ENCODE data around the gene FRAS1. TPM values are rescaled to one million over a fixed set of nuclear protein-coding genes. Genes with fewer than 3 reads are reported as not detected.
"Not testable (repeated sequence)": the region's sequence is repeated elsewhere in the genome, so short reads cannot be mapped to it uniquely, and the experiment has no call there.

Gene FRAS1, protein sequence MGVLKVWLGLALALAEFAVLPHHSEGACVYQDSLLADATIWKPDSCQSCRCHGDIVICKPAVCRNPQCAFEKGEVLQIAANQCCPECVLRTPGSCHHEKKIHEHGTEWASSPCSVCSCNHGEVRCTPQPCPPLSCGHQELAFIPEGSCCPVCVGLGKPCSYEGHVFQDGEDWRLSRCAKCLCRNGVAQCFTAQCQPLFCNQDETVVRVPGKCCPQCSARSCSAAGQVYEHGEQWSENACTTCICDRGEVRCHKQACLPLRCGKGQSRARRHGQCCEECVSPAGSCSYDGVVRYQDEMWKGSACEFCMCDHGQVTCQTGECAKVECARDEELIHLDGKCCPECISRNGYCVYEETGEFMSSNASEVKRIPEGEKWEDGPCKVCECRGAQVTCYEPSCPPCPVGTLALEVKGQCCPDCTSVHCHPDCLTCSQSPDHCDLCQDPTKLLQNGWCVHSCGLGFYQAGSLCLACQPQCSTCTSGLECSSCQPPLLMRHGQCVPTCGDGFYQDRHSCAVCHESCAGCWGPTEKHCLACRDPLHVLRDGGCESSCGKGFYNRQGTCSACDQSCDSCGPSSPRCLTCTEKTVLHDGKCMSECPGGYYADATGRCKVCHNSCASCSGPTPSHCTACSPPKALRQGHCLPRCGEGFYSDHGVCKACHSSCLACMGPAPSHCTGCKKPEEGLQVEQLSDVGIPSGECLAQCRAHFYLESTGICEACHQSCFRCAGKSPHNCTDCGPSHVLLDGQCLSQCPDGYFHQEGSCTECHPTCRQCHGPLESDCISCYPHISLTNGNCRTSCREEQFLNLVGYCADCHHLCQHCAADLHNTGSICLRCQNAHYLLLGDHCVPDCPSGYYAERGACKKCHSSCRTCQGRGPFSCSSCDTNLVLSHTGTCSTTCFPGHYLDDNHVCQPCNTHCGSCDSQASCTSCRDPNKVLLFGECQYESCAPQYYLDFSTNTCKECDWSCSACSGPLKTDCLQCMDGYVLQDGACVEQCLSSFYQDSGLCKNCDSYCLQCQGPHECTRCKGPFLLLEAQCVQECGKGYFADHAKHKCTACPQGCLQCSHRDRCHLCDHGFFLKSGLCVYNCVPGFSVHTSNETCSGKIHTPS (N-terminal part only)
- total RNA-seq = under 1 TPM in 3 of 5 donors, not detected in 2; 0.23 to 0.39 (median 0.32) TPM
- 0.17 TPM for total RNA-seq (2013)
- 0 to 0.15 (median 0.05) reads per million in 29 experiments for total RNA-seq

DNA sequence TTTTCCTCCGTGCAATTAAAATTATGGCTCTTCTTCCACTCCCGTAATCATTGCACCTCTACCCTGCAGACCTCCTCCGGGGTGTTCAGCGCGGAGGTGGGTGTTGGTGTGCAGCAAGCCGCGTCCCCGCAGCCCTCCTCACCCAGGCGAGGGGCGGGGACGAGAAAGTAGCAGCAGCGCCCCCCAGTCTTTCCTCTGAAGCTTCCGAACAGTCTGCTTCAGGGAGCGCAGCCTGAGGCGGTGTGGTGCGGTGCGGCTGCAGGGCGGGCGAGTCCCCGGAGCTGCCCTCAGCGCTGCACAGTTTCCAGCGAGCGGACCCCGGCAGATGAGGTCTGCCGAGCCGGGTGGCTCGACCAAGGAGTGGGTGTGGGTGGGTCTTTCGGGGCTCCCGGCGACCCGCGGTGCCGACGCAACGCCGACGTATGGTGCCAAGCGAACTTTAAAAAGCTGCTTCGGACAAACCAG is at the start of gene FRAS1:
FRAS1 (plus strand) TSS at position 189 of the 465 bp plus-strand sequence. CDS start 687 bp downstream, outside the sequence.
- DNase-seq = peak in 12 of 35 experiments; percentile 3 to 29 (median 14)
- H3K36me3 Mint-ChIP-seq = no peaks in the 10 kb centered on the region
- WGBS (ENCODE audit: insufficient coverage) = 2% methylated on average over 38 of the region's 39 CpGs
- POLR2A ChIA-PET = no interaction called here
- H3K27me3 ChIP-seq (replicated peaks in 1 of 2; ENCODE audit: control insufficient read depth in 2 of 2, extremely low read depth in 1 of 2, insufficient read depth in 2 of 2, low read length in 1 of 2) = peaks cover 8 to 51% of the 10 kb centered on the region in 2 experiments
- H3K4me3 Mint-ChIP-seq = peak within 1 kb of the TSS; percentile 79 to 93 (median 79)
- peaks cover 12 to 35% of the 10 kb centered on the region in 2 experiments for H3K4me1 ChIP-seq (ENCODE audit: control insufficient read depth in 1 of 2, extremely low read depth in 1 of 2, insufficient read depth in 2 of 2, low read length in 2 of 2)
- no peaks in the 10 kb centered on the region for H3K36me3 ChIP-seq (ENCODE audit: control insufficient read depth in 2 of 2, extremely low read depth in 1 of 2, insufficient read depth in 1 of 2, low read length in 1 of 2)
- no peaks in the 10 kb centered on the region for H3K9me3 Mint-ChIP-seq
- no peaks in the 10 kb centered on the region for H3K9me3 ChIP-seq
- H3K27ac Mint-ChIP-seq = peak within 1 kb of the TSS in 1 of 2 donors; percentile 72
- CTCF ChIA-PET = interaction anchor here (0.6 to 1.0 kb wide), 2 partner anchors 11 to 1377 kb away, joined by 3 to 4 read pairs; no protein-coding TSS in a partner anchor
- no peak within 1 kb of the TSS for H3K27ac ChIP-seq (ENCODE audit: low read length)
- H3K27me3 Mint-ChIP-seq = peaks cover 53 to 71% of the 10 kb centered on the region in 2 donors
- peak; percentile 32 to 58 (median 48) for ATAC-seq (replicated peaks in 1 of 4)
- peak within 1 kb of the TSS; percentile 45 to 98 for H3K4me3 ChIP-seq (ENCODE audit: control insufficient read depth in 1 of 2, extremely low read depth in 1 of 2, low read length in 1 of 2)
- peaks cover 29 to 32% (median 31%) of the 10 kb centered on the region in 3 donors for H3K4me1 Mint-ChIP-seq

GRCh38 chr4:78011003-78011402 is 46.1 kb upstream of the FRAS1 start:
- 94% methylated on average over 2 of the region's 5 CpGs for WGBS (ENCODE audit: insufficient coverage)
- CTCF ChIA-PET = interaction anchor here in 1 of 2 donors (0.7 kb wide), 1 partner anchor 9 kb away, joined by 3 read pairs; no protein-coding TSS in a partner anchor
- H3K36me3 Mint-ChIP-seq; POLR2A ChIA-PET; H3K4me1 ChIP-seq (ENCODE audit: control insufficient read depth in 1 of 2, extremely low read depth in 1 of 2, insufficient read depth in 2 of 2, low read length in 2 of 2); H3K27ac ChIP-seq (ENCODE audit: low read length); H3K4me3 Mint-ChIP-seq; H3K4me1 Mint-ChIP-seq; DNase-seq; ATAC-seq (replicated peaks in 1 of 4); H3K27me3 ChIP-seq (replicated peaks in 1 of 2; ENCODE audit: control insufficient read depth in 2 of 2, extremely low read depth in 1 of 2, insufficient read depth in 2 of 2, low read length in 1 of 2); H3K27ac Mint-ChIP-seq; H3K9me3 ChIP-seq; H3K4me3 ChIP-seq (ENCODE audit: control insufficient read depth in 1 of 2, extremely low read depth in 1 of 2, low read length in 1 of 2); H3K36me3 ChIP-seq (ENCODE audit: control insufficient read depth in 2 of 2, extremely low read depth in 1 of 2, insufficient read depth in 1 of 2, low read length in 1 of 2): not testable (repeated sequence)
- H3K9me3 Mint-ChIP-seq = peaks cover 7 to 13% (median 9%) of the 10 kb centered on the region in 3 donors
- H3K27me3 Mint-ChIP-seq = peaks cover 0 to 20% of the 10 kb centered on the region in 2 donors

DNA sequence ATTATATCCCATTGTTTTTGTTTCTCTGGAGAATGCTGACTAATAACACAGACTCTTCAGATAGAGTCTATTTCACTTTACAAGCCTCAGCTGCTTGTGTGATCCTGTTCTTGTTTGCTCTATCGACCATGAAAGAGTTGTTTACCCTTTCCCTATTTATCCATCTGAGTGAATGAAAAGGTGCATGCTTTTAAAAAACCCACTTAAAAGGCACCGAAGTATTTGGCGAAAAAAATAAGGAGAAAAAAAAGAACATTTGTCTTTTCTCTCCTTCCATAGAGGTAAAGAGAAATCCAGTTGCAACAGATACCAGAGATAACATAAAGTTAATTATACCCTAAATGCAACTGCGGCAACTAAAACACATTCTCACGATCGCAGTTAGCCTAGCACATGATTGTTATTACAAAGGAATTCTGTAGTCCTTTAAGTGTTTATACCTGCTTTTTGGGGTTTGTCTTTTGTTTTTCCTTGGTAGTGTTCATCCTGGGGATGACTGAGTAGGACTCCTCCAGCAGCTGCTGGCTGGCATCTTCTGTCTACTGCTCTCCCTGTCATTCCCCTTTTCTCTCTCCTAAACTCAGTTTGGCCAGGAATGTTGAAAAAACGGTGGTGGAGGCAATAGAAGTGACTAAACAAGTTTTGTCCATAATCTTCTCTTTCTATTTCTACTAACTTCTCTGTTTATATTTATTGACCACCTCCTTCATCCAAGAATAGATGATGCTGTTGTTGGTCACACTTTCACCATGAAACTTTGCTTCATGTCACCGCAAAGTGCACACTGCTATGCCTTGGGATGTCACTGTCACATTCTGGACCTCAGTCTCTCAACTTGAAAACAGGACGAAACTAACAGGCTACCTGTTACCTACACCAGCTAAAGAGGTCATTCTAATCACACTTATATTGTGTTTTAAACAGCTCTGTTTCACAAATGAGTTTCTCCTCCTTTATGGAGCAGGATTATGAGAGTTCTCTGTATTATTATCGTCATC is 41.9 kb upstream of the FRAS1 start:
- no peak overlapping the region for H3K4me3 Mint-ChIP-seq
- Histone ChIP-seq H3K9me3 (peaks cover 3% of the 10 kb centered on the region), H3K4me3 (ENCODE audit: control insufficient read depth in 1 of 2, extremely low read depth in 1 of 2, low read length in 1 of 2) (no peak overlapping the region), H3K27ac (ENCODE audit: low read length) (no peak overlapping the region), H3K27me3 (replicated peaks in 1 of 2; ENCODE audit: control insufficient read depth in 2 of 2, extremely low read depth in 1 of 2, insufficient read depth in 2 of 2, low read length in 1 of 2) (peaks cover 0 to 3% of the 10 kb centered on the region in 2 experiments), H3K4me1 (ENCODE audit: control insufficient read depth in 1 of 2, extremely low read depth in 1 of 2, insufficient read depth in 2 of 2, low read length in 2 of 2) (no peaks in the 10 kb centered on the region), H3K36me3 (ENCODE audit: control insufficient read depth in 2 of 2, extremely low read depth in 1 of 2, insufficient read depth in 1 of 2, low read length in 1 of 2) (no peaks in the 10 kb centered on the region)
- DNase-seq (no peak), ATAC-seq (replicated peaks in 1 of 4) (no peak)
- WGBS (ENCODE audit: insufficient coverage) = 54% methylated on average over 2 of the region's 10 CpGs
- ChIA-PET POLR2A (no interaction called here), CTCF (interaction anchor here in 1 of 2 donors (0.6 kb wide), 1 partner anchor 84 kb away, joined by 3 read pairs; no protein-coding TSS in a partner anchor)
- no peak overlapping the region for H3K27ac Mint-ChIP-seq
- peaks cover 0 to 20% of the 10 kb centered on the region in 2 donors for H3K27me3 Mint-ChIP-seq
- H3K4me1 Mint-ChIP-seq = no peaks in the 10 kb centered on the region
- peaks cover 4% of the 10 kb centered on the region for H3K36me3 Mint-ChIP-seq
- H3K9me3 Mint-ChIP-seq = peaks cover 7 to 9% (median 9%) of the 10 kb centered on the region in 3 donors

DNA sequence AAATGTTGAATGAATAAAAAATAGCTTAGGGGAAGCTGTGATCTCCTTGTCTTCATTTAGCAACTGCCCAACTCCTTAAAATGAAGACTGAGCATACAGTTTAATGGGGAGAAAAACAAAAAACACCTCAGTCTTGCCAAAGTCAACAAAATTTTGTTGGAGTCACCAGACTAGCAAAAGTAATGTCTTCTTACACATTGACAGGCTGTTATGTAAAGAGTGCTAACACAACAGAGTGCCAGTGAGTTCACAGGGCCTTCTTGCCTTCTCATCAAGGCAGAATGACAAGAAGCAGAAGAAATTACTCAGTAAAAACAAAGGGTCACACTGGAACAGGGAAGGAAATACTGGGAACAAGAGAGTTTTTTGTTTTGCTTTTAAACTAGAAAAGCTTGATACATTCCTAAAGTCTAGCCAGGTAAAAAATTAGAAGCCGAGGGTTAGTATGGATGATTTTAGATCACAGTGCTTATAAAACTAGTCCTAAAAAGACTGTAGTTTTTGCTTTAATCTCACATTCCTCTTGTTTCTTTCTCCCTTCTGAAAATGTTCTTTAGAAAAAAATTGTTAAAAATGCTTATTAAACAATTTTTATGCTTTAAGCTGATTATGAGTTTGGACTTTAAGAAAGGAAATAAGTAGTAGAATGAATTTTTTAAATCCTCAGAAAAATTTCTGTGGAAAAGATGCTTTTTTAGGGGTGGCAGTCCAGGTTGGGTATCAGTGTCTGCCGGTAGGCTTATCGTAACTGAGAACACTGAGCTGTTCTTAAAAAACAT is 38.7 kb upstream of the FRAS1 start:
- no peak for ATAC-seq (replicated peaks in 1 of 4)
- no peak overlapping the region for H3K4me3 Mint-ChIP-seq
- no peak overlapping the region for H3K27ac ChIP-seq (ENCODE audit: low read length)
- H3K27me3 ChIP-seq (replicated peaks in 1 of 2; ENCODE audit: control insufficient read depth in 2 of 2, extremely low read depth in 1 of 2, insufficient read depth in 2 of 2, low read length in 1 of 2) = no peaks in the 10 kb centered on the region
- DNase-seq = no peak
- no peak overlapping the region for H3K27ac Mint-ChIP-seq
- CTCF ChIA-PET = interaction anchor here in 1 of 2 donors (0.6 kb wide), 1 partner anchor 27 kb away, joined by 3 read pairs; no protein-coding TSS in a partner anchor
- H3K4me1 ChIP-seq (ENCODE audit: control insufficient read depth in 1 of 2, extremely low read depth in 1 of 2, insufficient read depth in 2 of 2, low read length in 2 of 2) = no peaks in the 10 kb centered on the region
- no CpG with 5 or more reads among the region's 3 CpGs for WGBS (ENCODE audit: insufficient coverage)
- POLR2A ChIA-PET = interaction anchor here (0.6 to 1.0 kb wide), 2 partner anchors 15 to 193 kb away, joined by 3 to 4 read pairs; no protein-coding TSS in a partner anchor
- no peaks in the 10 kb centered on the region for H3K9me3 Mint-ChIP-seq
- no peaks in the 10 kb centered on the region for H3K4me1 Mint-ChIP-seq
- no peaks in the 10 kb centered on the region for H3K9me3 ChIP-seq
- no peaks in the 10 kb centered on the region for H3K36me3 Mint-ChIP-seq
- peaks cover 0 to 15% of the 10 kb centered on the region in 2 donors for H3K27me3 Mint-ChIP-seq
- no peak overlapping the region for H3K4me3 ChIP-seq (ENCODE audit: control insufficient read depth in 1 of 2, extremely low read depth in 1 of 2, low read length in 1 of 2)
- no peaks in the 10 kb centered on the region for H3K36me3 ChIP-seq (ENCODE audit: control insufficient read depth in 2 of 2, extremely low read depth in 1 of 2, insufficient read depth in 1 of 2, low read length in 1 of 2)

DNA sequence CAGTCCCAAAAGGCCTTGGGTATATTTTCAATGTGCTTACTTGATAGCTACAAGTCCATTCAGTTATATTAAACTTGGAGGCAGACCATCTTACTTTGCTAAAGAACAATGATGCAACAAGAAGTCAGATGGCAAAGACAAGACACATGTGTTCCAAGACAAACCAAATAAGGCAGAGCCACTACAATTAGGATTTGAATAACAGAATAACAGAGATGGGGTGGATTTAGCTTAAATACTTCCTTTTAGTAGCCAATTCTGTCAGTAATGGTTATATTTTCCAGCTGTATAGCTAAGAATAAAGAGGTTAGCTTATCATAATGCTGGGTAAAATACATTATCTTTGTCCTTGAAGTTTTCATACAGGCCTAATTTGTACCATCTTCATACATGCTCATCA is 37.7 kb upstream of the FRAS1 start:
- Mint-ChIP-seq H3K4me1 (no peaks in the 10 kb centered on the region), H3K4me3 (no peak overlapping the region), H3K9me3 (no peaks in the 10 kb centered on the region), H3K27me3 (peaks cover 0 to 12% of the 10 kb centered on the region in 2 donors), H3K27ac (no peak overlapping the region), H3K36me3 (no peaks in the 10 kb centered on the region)
- no peak overlapping the region for H3K27ac ChIP-seq (ENCODE audit: low read length)
- H3K9me3 ChIP-seq = no peaks in the 10 kb centered on the region
- ChIA-PET CTCF (interaction anchor here in 1 of 2 donors (0.6 kb wide), 1 partner anchor 26 kb away, joined by 3 read pairs; no protein-coding TSS in a partner anchor), POLR2A (interaction anchor here in 1 of 2 donors (1.0 kb wide), 1 partner anchor 16 kb away, joined by 4 read pairs; no protein-coding TSS in a partner anchor)
- no peak overlapping the region for H3K4me3 ChIP-seq (ENCODE audit: control insufficient read depth in 1 of 2, extremely low read depth in 1 of 2, low read length in 1 of 2)
- DNase-seq (no peak), ATAC-seq (replicated peaks in 1 of 4) (no peak)
- no peaks in the 10 kb centered on the region for H3K4me1 ChIP-seq (ENCODE audit: control insufficient read depth in 1 of 2, extremely low read depth in 1 of 2, insufficient read depth in 2 of 2, low read length in 2 of 2)
- H3K36me3 ChIP-seq (ENCODE audit: control insufficient read depth in 2 of 2, extremely low read depth in 1 of 2, insufficient read depth in 1 of 2, low read length in 1 of 2) = no peaks in the 10 kb centered on the region
- H3K27me3 ChIP-seq (replicated peaks in 1 of 2; ENCODE audit: control insufficient read depth in 2 of 2, extremely low read depth in 1 of 2, insufficient read depth in 2 of 2, low read length in 1 of 2) = no peaks in the 10 kb centered on the region

All from T-cell (primary cell).